ENCODE measurements around the gene GALNTL6. TPM values are rescaled to one million over a fixed set of nuclear protein-coding genes. Genes with fewer than 3 reads are reported as not detected.
A peak's percentile ranks its signal among the peaks of the same experiment; 100 is the strongest.

GALNTL6 gene
- total and polyA plus RNA-seq, 2 donors (not counting 3 experiments of a cell fraction or from before 2014, with no cell fraction given): not detected

GRCh38 chr4:172042714-172043114 is 229.5 kb downstream of the GALNTL6 start:
- FAIRE-seq (no peak), DNase-seq (ENCODE audit: low read depth, low spot score) (peak; percentile 2)
- POLR2A ChIA-PET: no interaction called here

More at GRCh38 chr4:172042714-172043114, 229.5 kb downstream of the GALNTL6 start:
- intact Hi-C loops (cut with micrococcal nuclease) (no loop called here), dilution Hi-C loops (cut with MboI; ENCODE audit: extremely low pct_ligation_motif_present, low sequenced_read_pairs) (no loop called here)
- H3K4me3 ChIP-seq (replicated peaks in 1 of 3; ENCODE audit: insufficient read depth in 1 of 3, low read depth in 1 of 3, low read length in 3 of 3): no peak overlapping the region
- H2AFZ ChIP-seq (ENCODE audit: low read depth, low read length): no peak overlapping the region
- H3K4me1 ChIP-seq (ENCODE audit: control insufficient read depth, extremely low read depth, insufficient read depth, low read length): no peaks in the 10 kb centered on the region
- no TSS peak for BruUV-seq (replicated peaks)
- H3K36me3 ChIP-seq (ENCODE audit: control insufficient read depth in 2 of 2, extremely low read depth in 1 of 2, insufficient read depth in 2 of 2, low read length in 2 of 2): no peaks in the 10 kb centered on the region
- peaks cover 2% of the 10 kb centered on the region for H3K9me1 ChIP-seq (replicated peaks; ENCODE audit: control insufficient read depth, extremely low read depth, insufficient read depth, low read length)
- H3K9ac ChIP-seq (replicated peaks; ENCODE audit: extremely low read depth, insufficient read depth, low read length): no peak overlapping the region
- TF ChIP-seq POLR2A (IDR thresholded peaks at IDR 0.05; ENCODE audit: low read depth, low read length) (no peak), POLR2AphosphoS5 (IDR thresholded peaks at IDR 0.05; ENCODE audit: insufficient read depth, low read depth, low read length) (no peak), EZH2 (IDR thresholded peaks at IDR 0.05; ENCODE audit: borderline replicate concordance, low read depth, low read length, severe bottlenecking) (no peak), CTCF (IDR thresholded peaks at IDR 0.05; ENCODE audit: extremely low read depth in 1 of 2, insufficient read depth in 1 of 2, low read depth in 1 of 2, low read length in 2 of 2) (no peak), MYC (IDR thresholded peaks at IDR 0.05; ENCODE audit: low read depth, low read length) (no peak), FOS (IDR thresholded peaks at IDR 0.05; ENCODE audit: borderline replicate concordance, insufficient read depth, low read length) (no peak), MAX (IDR thresholded peaks at IDR 0.05; ENCODE audit: insufficient read depth, insufficient read length) (no peak), JUN (IDR thresholded peaks at IDR 0.05; ENCODE audit: borderline replicate concordance, insufficient read depth, insufficient read length, low read depth) (no peak), GATA2 (IDR thresholded peaks at IDR 0.05; ENCODE audit: insufficient read depth, insufficient read length, low read depth, low read length) (no peak)
- H3K4me2 ChIP-seq (ENCODE audit: insufficient read depth, low read length): no peak overlapping the region
- no peaks in the 10 kb centered on the region for H3K9me3 ChIP-seq (replicated peaks; ENCODE audit: control insufficient read depth, insufficient read depth, low read length)
- no peaks in the 10 kb centered on the region for H3K79me2 ChIP-seq (ENCODE audit: control insufficient read depth, insufficient read depth, low read length)
- H3K27me3 ChIP-seq (ENCODE audit: control insufficient read depth in 2 of 2, insufficient read depth in 2 of 2, low read length in 2 of 2): no peaks in the 10 kb centered on the region
- H4K20me1 ChIP-seq (replicated peaks; ENCODE audit: control insufficient read depth, extremely low read depth, insufficient read depth, low read length): no peaks in the 10 kb centered on the region
- CTCF ChIA-PET: interaction anchor here (0.5 to 1.6 kb wide), 2 partner anchors 10 to 971 kb away, joined by 3 read pairs; no protein-coding TSS in a partner anchor
- no peak overlapping the region for H3K27ac ChIP-seq (ENCODE audit: insufficient read depth, low read depth, low read length)

All from endothelial cell of umbilical vein (primary cell).